Left lung (tissue), 10 donors: ENCODE data around the gene KCNK5. TPM values are rescaled to one million over a fixed set of nuclear protein-coding genes. Genes with fewer than 3 reads are reported as not detected.

Experiments used
- ATAC-seq: fragments of 200-7000 bp; cut with Tn5 transposase; one replicate; pipeline ENCODE4 v1.9.1; 2020; ENCODE audit warnings: moderate library complexity
- DNase-seq, 4 donors: peaks; one replicate each; pipeline ENCODE4 v3.0.0-alpha.2; 2013 to 2020
- H3K27ac ChIP-seq, 2 donors: fragments of 200-600 bp; sonication (generic) in 1 of 2; one replicate each; pipeline versions ENCODE4 v1.5.0 to v1.8.0; 2020 to 2021
- H3K27me3 ChIP-seq, 2 donors: fragments of 200-600 bp; sonication (generic) in 1 of 2; one replicate each; pipeline versions ENCODE4 v1.5.0 to v1.8.0; 2020 to 2021
- H3K36me3 ChIP-seq, 2 donors: fragments of 200-600 bp; sonication (generic) in 1 of 2; one replicate each; pipeline versions ENCODE4 v1.5.0 to v1.8.0; 2020 to 2021
- H3K4me1 ChIP-seq, 2 donors: fragments of 200-600 bp; one replicate each; pipeline ENCODE4 v1.8.0; 2021
- H3K4me3 ChIP-seq, 2 donors: fragments of 200-600 bp; sonication (generic) in 1 of 2; one replicate each; pipeline versions ENCODE4 v1.5.0 to v1.8.0; 2020 to 2021; ENCODE audit warnings: mild to moderate bottlenecking in 1 of 2
- H3K9me3 ChIP-seq, 2 donors: fragments of 200-600 bp; sonication (generic) in 1 of 2; one replicate each; pipeline versions ENCODE4 v1.5.0 to v1.8.0; 2020 to 2021
- intact Hi-C, 2 donors: fragments of 100-400 bp; cut with DNase I; formaldehyde crosslinking; loops; one replicate each; pipeline versions ENCODE4 v1.11.2 to v1.14.2; 2022
- polyA plus RNA-seq, 6 donors: library from polyadenylated mRNA; unstranded; fragments of 120-200 nt; gene quantifications; one replicate each; pipeline ENCODE4 v1.2.1, GENCODE V29; 2013; ENCODE audit not compliant: insufficient read length in 6 of 6
- total RNA-seq, 2 donors: library from RNA; stranded (reverse); fragmentation: NEBNext Ultra II Directional; extraction: Animal tissue kit (Norgen Biotek cat#: 25700); gene quantifications; one replicate each; pipeline ENCODE4 v1.2.1, GENCODE V29; 2021
- TF ChIP-seq, protein P1 (sequence below), 2 donors: fragments of 200-600 bp; sonication (generic) in 1 of 2; IDR thresholded peaks; one replicate each; pipeline versions ENCODE4 v1.5.0 to v1.8.0; 2021; ENCODE audit warnings: antibody characterized with exemption in 2 of 2
- donor health status: DM: no; HTN: yes; CAD: no.
- donor health status: DM: no; HTN: no; CAD: no.

The KCNK5 gene
- total and polyA plus RNA-seq, 8 donors = 12.6 to 26.4 (median 22.8) TPM

DNA sequence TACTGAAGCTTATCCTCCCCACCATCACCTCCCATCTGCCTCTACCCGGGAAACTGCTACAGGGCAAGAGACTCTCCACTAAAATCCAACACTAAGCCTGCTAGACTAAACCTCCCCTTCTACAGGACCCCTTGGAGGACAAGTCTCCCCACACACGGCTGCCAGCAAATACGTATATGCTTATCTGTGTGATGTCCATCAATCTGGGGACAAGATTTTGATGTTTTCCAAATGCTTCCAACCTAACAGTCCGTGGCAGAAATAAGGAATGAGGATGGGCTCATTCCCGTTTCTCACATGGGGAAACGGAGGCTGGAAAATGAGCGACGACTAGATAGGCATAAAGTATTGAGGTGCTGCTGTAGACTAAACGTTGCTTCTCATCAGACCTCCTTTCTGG, 1.8 kb downstream of the KCNK5 start:
- ATAC-seq = no peak
- H3K27ac ChIP-seq = peak overlapping the region; percentile 33 to 81

DNA sequence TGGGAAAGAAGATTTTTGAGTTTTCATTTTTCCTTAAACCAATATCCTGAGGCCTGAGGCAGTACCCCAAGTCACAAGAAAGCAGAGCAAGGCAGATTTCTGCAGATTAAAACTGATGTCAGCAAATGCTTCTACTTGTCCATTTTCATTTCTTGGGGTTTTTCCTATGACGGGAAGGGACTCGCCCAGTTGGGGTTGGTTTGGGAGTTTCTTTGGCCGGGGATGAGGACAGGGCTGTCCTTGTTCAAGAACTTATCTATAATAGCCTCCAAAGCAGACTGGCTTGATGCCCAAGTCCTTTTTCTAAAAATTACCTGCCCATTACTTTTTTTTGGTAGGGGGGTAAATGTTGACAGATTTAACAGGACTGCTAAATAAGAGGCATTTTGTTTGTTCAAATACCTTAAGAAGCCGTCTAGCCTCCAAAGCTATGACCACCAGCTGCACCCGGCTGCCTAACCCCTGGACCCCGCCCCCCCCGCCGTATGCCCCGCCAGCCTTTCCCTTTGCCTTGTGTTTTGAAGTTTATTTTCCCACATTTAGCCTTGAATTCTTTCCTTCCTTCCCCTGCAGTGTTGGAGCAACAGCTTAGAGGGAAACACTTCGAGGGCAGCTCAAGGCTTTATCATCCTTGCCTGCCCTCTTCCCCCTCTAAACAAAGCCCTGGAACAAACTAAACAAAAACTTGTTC, 2.5 kb downstream of the KCNK5 start:
- ATAC-seq (no peak), DNase-seq (no peak)
- TF ChIP-seq, protein P1, sequence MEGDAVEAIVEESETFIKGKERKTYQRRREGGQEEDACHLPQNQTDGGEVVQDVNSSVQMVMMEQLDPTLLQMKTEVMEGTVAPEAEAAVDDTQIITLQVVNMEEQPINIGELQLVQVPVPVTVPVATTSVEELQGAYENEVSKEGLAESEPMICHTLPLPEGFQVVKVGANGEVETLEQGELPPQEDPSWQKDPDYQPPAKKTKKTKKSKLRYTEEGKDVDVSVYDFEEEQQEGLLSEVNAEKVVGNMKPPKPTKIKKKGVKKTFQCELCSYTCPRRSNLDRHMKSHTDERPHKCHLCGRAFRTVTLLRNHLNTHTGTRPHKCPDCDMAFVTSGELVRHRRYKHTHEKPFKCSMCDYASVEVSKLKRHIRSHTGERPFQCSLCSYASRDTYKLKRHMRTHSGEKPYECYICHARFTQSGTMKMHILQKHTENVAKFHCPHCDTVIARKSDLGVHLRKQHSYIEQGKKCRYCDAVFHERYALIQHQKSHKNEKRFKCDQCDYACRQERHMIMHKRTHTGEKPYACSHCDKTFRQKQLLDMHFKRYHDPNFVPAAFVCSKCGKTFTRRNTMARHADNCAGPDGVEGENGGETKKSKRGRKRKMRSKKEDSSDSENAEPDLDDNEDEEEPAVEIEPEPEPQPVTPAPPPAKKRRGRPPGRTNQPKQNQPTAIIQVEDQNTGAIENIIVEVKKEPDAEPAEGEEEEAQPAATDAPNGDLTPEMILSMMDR (IDR thresholded peaks at IDR 0.05) = no peak
- Histone ChIP-seq H3K4me1 (peaks cover 29 to 69% of the 10 kb centered on the region in 2 donors), H3K36me3 (no peaks in the 10 kb centered on the region), H3K4me3 (peak overlapping the region in 1 of 2 donors; percentile 63), H3K9me3 (no peaks in the 10 kb centered on the region), H3K27ac (peak overlapping the region; percentile 67 to 81), H3K27me3 (peaks cover 0 to 26% of the 10 kb centered on the region in 2 donors)
- intact Hi-C loops = no loop called here

More for the DNA sequence above, 1.8 kb downstream of the KCNK5 start:
- H3K9me3 ChIP-seq = no peaks in the 10 kb centered on the region
- intact Hi-C loops = no loop called here
- peak overlapping the region; percentile 51 to 63 for H3K4me3 ChIP-seq
- no peaks in the 10 kb centered on the region for H3K36me3 ChIP-seq
- TF ChIP-seq, protein P1 (IDR thresholded peaks at IDR 0.05) = no peak
- H3K4me1 ChIP-seq = peaks cover 29 to 66% of the 10 kb centered on the region in 2 donors
- no peak for DNase-seq
- peaks cover 0 to 26% of the 10 kb centered on the region in 2 donors for H3K27me3 ChIP-seq

DNA sequence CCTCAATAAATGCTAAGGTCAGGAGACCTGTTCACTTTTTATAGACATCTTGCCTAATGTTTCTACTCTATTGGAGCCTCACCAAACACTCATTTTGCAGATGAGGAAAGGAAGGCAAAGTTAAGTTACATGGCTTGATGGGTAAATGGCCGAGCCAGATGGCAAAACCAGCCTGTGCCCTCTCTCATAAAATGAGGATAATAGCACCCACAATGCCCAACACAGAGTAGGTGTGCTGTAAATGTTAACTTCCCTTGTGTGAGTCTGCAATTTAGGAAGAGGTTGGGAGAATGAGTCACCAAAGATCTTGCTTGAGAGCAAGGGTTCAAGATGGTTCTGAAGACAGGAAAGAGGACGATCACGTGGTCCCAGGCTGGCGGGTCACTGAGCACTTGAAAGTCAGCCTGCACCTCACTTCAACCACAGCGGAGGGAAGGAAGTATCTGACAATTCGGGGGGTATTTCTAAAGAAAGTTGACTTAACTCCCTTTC, 3.3 kb downstream of the KCNK5 start:
- peak overlapping the region; percentile 67 to 81 for H3K27ac ChIP-seq

DNA sequence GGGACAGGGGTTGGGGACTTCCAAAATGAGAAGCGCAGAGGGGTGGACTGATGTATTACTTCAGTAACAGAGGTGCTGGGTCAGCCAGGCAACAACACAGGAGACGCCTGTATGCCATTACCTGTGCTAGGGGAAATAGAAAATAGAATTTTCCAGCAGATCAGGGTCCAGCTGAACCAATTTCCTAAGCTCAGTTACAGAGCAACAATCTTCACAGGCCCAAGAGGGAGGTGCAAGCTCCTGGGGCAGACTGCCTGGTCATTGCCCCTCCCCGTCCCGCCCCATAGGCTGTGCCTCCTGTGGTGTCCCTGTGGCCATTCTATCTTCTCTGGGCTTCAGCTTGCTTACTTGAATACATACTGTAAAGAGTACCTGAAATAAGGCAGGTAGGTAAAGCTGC, 3.7 kb downstream of the KCNK5 start:
- Histone ChIP-seq H3K36me3 (no peaks in the 10 kb centered on the region), H3K27ac (peak overlapping the region; percentile 67 to 81), H3K27me3 (peaks cover 0 to 26% of the 10 kb centered on the region in 2 donors), H3K9me3 (no peaks in the 10 kb centered on the region), H3K4me1 (peaks cover 34 to 75% of the 10 kb centered on the region in 2 donors), H3K4me3 (peak overlapping the region in 1 of 2 donors; percentile 63)
- DNase-seq (peak in 2 of 4 donors; percentile 72 to 88), ATAC-seq (peak; percentile 34)
- intact Hi-C loops = no loop called here
- TF ChIP-seq, protein P1 (IDR thresholded peaks at IDR 0.05) = no peak

More for the DNA sequence above, 3.3 kb downstream of the KCNK5 start:
- intact Hi-C loops = no loop called here
- Histone ChIP-seq H3K4me1 (peaks cover 34 to 75% of the 10 kb centered on the region in 2 donors), H3K4me3 (peak overlapping the region in 1 of 2 donors; percentile 63), H3K36me3 (no peaks in the 10 kb centered on the region), H3K27me3 (peaks cover 0 to 26% of the 10 kb centered on the region in 2 donors), H3K9me3 (no peaks in the 10 kb centered on the region)
- TF ChIP-seq, protein P1 (IDR thresholded peaks at IDR 0.05) = no peak
- ATAC-seq = peak; percentile 1
- DNase-seq = peak in 2 of 4 donors; percentile 79 to 91

DNA sequence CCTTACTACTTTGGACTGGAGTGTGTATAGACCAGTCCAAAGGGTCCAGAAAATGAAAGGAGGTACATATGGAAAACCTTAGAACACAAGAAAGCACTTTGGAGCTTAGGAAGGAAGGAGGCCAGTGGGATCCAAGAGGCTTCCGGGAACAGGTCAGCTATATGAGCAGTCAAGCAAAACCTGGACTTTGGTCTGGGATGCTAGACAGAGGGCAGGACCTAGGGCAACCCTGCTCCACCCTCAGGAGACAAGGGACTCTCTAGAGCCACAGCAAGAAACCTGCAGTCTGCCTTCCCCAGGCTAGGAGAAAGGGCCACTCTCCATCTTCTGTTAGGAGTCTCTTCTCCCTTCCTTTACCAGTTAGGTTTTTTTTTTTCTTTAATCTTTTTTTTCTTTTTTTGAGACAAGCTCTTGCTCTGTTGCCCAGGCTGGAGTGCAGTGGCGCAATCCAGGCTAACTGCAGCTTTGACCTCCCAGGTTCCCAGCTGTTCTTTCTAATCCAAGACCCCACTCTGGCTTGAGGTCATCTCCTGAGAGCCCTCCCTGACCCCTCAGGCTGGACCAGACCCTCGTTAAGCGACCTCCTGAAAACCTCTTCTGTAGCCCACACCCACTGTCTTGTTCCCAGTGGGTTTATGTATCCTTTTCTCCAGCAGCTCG, 4.6 kb downstream of the KCNK5 start:
- peak overlapping the region; percentile 67 to 81 for H3K27ac ChIP-seq
- DNase-seq (no peak), ATAC-seq (no peak)
- no peaks in the 10 kb centered on the region for H3K9me3 ChIP-seq
- no peak overlapping the region for H3K4me3 ChIP-seq
- intact Hi-C loops = no loop called here
- H3K36me3 ChIP-seq = no peaks in the 10 kb centered on the region
- H3K27me3 ChIP-seq = peaks cover 0 to 21% of the 10 kb centered on the region in 2 donors
- peaks cover 34 to 74% of the 10 kb centered on the region in 2 donors for H3K4me1 ChIP-seq
- TF ChIP-seq, protein P1 (IDR thresholded peaks at IDR 0.05) = no peak
